Activated CD8-positive, alpha-beta T cell treated with anti-CD3 and anti-CD28 coated beads for 36 hours (primary cell): ENCODE measurements around the gene LRRN1. TPM values are rescaled to one million over a fixed set of nuclear protein-coding genes. Genes with fewer than 3 reads are reported as not detected.

ENCODE experiments used
- ATAC-seq: fragments of 200-7000 bp; cut with Tn5 transposase; one replicate; pipeline ENCODE4 v1.10.0; 2021; ENCODE audit warnings: mild to moderate bottlenecking, moderate library complexity
- CTCF ChIA-PET: fragments of 350-600 bp; sonication (Branson Sonifier 250); formaldehyde crosslinking; loops from one replicate; lab custom pipeline; 2021; ENCODE audit warnings: antibody characterized with exemption; lab: Charles Lee
- POLR2A ChIA-PET: fragments of 350-600 bp; sonication (Branson Sonifier 250); formaldehyde crosslinking; loops from one replicate; lab custom pipeline; 2021; ENCODE audit warnings: antibody characterized with exemption; lab: Charles Lee
- DNase-seq: peaks from one replicate; pipeline ENCODE4 v3.0.0-alpha.2; 2020
- H3K27ac Mint-ChIP-seq: one replicate; pipeline ENCODE4 v1.8.0; 2021; ENCODE audit warnings: mild to moderate bottlenecking, mixed read lengths
- H3K27me3 Mint-ChIP-seq: one replicate; pipeline ENCODE4 v1.8.0; 2021; ENCODE audit warnings: mixed read lengths
- H3K36me3 Mint-ChIP-seq: one replicate; pipeline ENCODE4 v1.8.0; 2021; ENCODE audit warnings: low read depth, mixed read lengths
- H3K4me1 Mint-ChIP-seq: one replicate; pipeline ENCODE4 v1.8.0; 2021; ENCODE audit warnings: low read depth, mixed read lengths
- H3K4me3 Mint-ChIP-seq: one replicate; pipeline ENCODE4 v1.8.0; 2021; ENCODE audit warnings: mild to moderate bottlenecking, moderate library complexity, mixed read lengths
- H3K9me3 Mint-ChIP-seq: one replicate; pipeline ENCODE4 v1.8.0; 2021; ENCODE audit warnings: mixed read lengths
- CTCF ChIP-seq: fragments of 200-600 bp; IDR thresholded peaks from one replicate; pipeline ENCODE4 v1.8.0; 2022; ENCODE audit warnings: antibody characterized with exemption, mild to moderate bottlenecking
- intact Hi-C: fragments of 100-400 bp; cut with micrococcal nuclease; formaldehyde crosslinking; loops from one replicate; pipeline ENCODE4 v1.10.0; 2022
- total RNA-seq, 2 experiments: library from RNA; stranded (reverse); gene quantifications; one replicate each; pipeline ENCODE4 v1.2.3, GENCODE V29; 2021

Gene LRRN1
- total RNA-seq, 2 experiments from 2014 or later = 0.98 to 1.3 TPM

GRCh38 chr3:3771567-3771966 lies 27.7 kb upstream of the LRRN1 start:
- H3K9me3 Mint-ChIP-seq = peaks cover 4% of the 10 kb centered on the region
- no peak for TF ChIP-seq CTCF
- ATAC-seq = no peak
- POLR2A ChIA-PET = no interaction called here
- CTCF ChIA-PET = interaction anchor here (1.3 kb wide), 1 partner anchor 9 kb away, joined by 3 read pairs; no protein-coding TSS in a partner anchor
- intact Hi-C loops = no loop called here
- no peak overlapping the region for H3K4me3 Mint-ChIP-seq
- DNase-seq = no peak
- H3K36me3 Mint-ChIP-seq = peaks cover 5% of the 10 kb centered on the region
- no peaks in the 10 kb centered on the region for H3K4me1 Mint-ChIP-seq
- no peak overlapping the region for H3K27ac Mint-ChIP-seq
- H3K27me3 Mint-ChIP-seq = no peaks in the 10 kb centered on the region

GRCh38 chr3:3772338-3772737 lies 26.9 kb upstream of the LRRN1 start:
- H3K27ac Mint-ChIP-seq = no peak overlapping the region
- no peak for TF ChIP-seq CTCF
- ChIA-PET POLR2A (no interaction called here), CTCF (interaction anchor here (1.3 kb wide), 1 partner anchor 9 kb away, joined by 3 read pairs; no protein-coding TSS in a partner anchor)
- DNase-seq (no peak), ATAC-seq (no peak)
- peaks cover 4% of the 10 kb centered on the region for H3K9me3 Mint-ChIP-seq
- intact Hi-C loops = no loop called here
- H3K27me3 Mint-ChIP-seq = no peaks in the 10 kb centered on the region
- peaks cover 7% of the 10 kb centered on the region for H3K36me3 Mint-ChIP-seq
- H3K4me3 Mint-ChIP-seq = no peak overlapping the region
- no peaks in the 10 kb centered on the region for H3K4me1 Mint-ChIP-seq

- no peak for TF ChIP-seq CTCF
- peaks cover 4% of the 10 kb centered on the region for H3K9me3 Mint-ChIP-seq
- no peak overlapping the region for H3K4me3 Mint-ChIP-seq
- intact Hi-C loops = no loop called here
- H3K4me1 Mint-ChIP-seq = no peaks in the 10 kb centered on the region
- H3K36me3 Mint-ChIP-seq = peaks cover 7% of the 10 kb centered on the region
- H3K27me3 Mint-ChIP-seq = no peaks in the 10 kb centered on the region
- CTCF ChIA-PET = no interaction called here
- no peak overlapping the region for H3K27ac Mint-ChIP-seq
- DNase-seq = no peak
- ATAC-seq = no peak
- POLR2A ChIA-PET = no interaction called here
Measured at GRCh38 chr3:3772920-3773319, 26.3 kb upstream of the LRRN1 start.

GRCh38 chr3:3776607-3777006 lies 22.6 kb upstream of the LRRN1 start:
- Mint-ChIP-seq H3K27me3 (no peaks in the 10 kb centered on the region), H3K9me3 (peaks cover 4% of the 10 kb centered on the region), H3K27ac (no peak overlapping the region), H3K36me3 (peaks cover 7% of the 10 kb centered on the region), H3K4me3 (no peak overlapping the region), H3K4me1 (no peaks in the 10 kb centered on the region)
- ATAC-seq (no peak), DNase-seq (no peak)
- CTCF ChIA-PET = no interaction called here
- no peak for TF ChIP-seq CTCF
- POLR2A ChIA-PET = no interaction called here
- intact Hi-C loops = no loop called here

GRCh38 chr3:3778216-3778615 lies 21.0 kb upstream of the LRRN1 start:
- H3K27ac Mint-ChIP-seq = no peak overlapping the region
- ChIA-PET CTCF (no interaction called here), POLR2A (no interaction called here)
- H3K4me1 Mint-ChIP-seq = no peaks in the 10 kb centered on the region
- TF ChIP-seq CTCF = no peak
- no peaks in the 10 kb centered on the region for H3K27me3 Mint-ChIP-seq
- no peak overlapping the region for H3K4me3 Mint-ChIP-seq
- DNase-seq (no peak), ATAC-seq (no peak)
- peaks cover 4% of the 10 kb centered on the region for H3K9me3 Mint-ChIP-seq
- intact Hi-C loops = no loop called here
- peaks cover 7% of the 10 kb centered on the region for H3K36me3 Mint-ChIP-seq
